Loucy (cell line): ENCODE data around the gene PI4KA.

Experiments used
- H2AFZ ChIP-seq: fragments of 200-600 bp; sonication (generic); 2 replicates; pipeline ENCODE4 v1.6.0; 2016; ENCODE audit warnings: antibody characterized with exemption, mild to moderate bottlenecking, low read length, moderate library complexity
- H3F3A ChIP-seq: fragments of 200-600 bp; 2 replicates; pipeline ENCODE4 v1.6.0; 2016; ENCODE audit warnings: antibody characterized with exemption, low read depth, mild to moderate bottlenecking
- H3K27me3 ChIP-seq: fragments of 200-600 bp; sonication (generic); 2 replicates; pipeline ENCODE4 v1.6.1; 2014; ENCODE audit warnings: low read length, mild to moderate bottlenecking; ENCODE audit not compliant: insufficient read depth, poor library complexity, severe bottlenecking
- H3K36me3 ChIP-seq: fragments of 200-600 bp; sonication (generic); 2 replicates; pipeline ENCODE4 v1.6.1; 2016; ENCODE audit warnings: low read length; ENCODE audit not compliant: insufficient read depth
- H3K4me1 ChIP-seq: fragments of 200-600 bp; sonication (generic); 2 replicates; pipeline ENCODE4 v1.5.1; 2014; ENCODE audit warnings: low read length, mild to moderate bottlenecking; ENCODE audit not compliant: insufficient read depth, poor library complexity, severe bottlenecking
- H3K4me2 ChIP-seq: fragments of 200-600 bp; sonication (generic); 2 replicates; pipeline ENCODE4 v1.6.0; 2014; ENCODE audit warnings: antibody characterized with exemption, low read length, low read depth, mild to moderate bottlenecking; ENCODE audit not compliant: poor library complexity, severe bottlenecking
- H3K4me3 ChIP-seq: fragments of 200-600 bp; sonication (generic); 2 replicates; pipeline ENCODE4 v1.5.1; 2014; ENCODE audit warnings: low read length, mild to moderate bottlenecking, mixed read lengths; ENCODE audit not compliant: poor library complexity, severe bottlenecking
- H3K79me2 ChIP-seq: fragments of 200-600 bp; sonication (generic); 2 replicates; pipeline ENCODE4 v1.6.1; 2014; ENCODE audit warnings: low read length; ENCODE audit not compliant: insufficient read depth
- H3K9ac ChIP-seq: fragments of 200-600 bp; sonication (generic); 2 replicates; pipeline ENCODE4 v1.6.0; 2014; ENCODE audit warnings: mild to moderate bottlenecking, low read depth, low read length, moderate library complexity; ENCODE audit not compliant: poor library complexity, severe bottlenecking
- H3K9me2 ChIP-seq: fragments of 200-600 bp; sonication (generic); replicated peaks from 2 replicates; pipeline ENCODE4 v1.6.1; 2016; ENCODE audit warnings: low read depth, low read length, mixed read lengths
- H3K9me3 ChIP-seq: fragments of 200-600 bp; sonication (generic); 2 replicates; pipeline ENCODE4 v1.6.1; 2014; ENCODE audit warnings: mild to moderate bottlenecking, antibody characterized with exemption, low read length, low read depth; ENCODE audit not compliant: insufficient read depth
- H4K20me1 ChIP-seq: fragments of 200-600 bp; sonication (generic); 2 replicates; pipeline ENCODE4 v1.6.0; 2014; ENCODE audit warnings: antibody characterized with exemption, low read length, mild to moderate bottlenecking; ENCODE audit not compliant: insufficient read depth, poor library complexity, severe bottlenecking
- CTCF ChIP-seq: fragments of 200-600 bp; sonication (generic); conservative IDR thresholded peaks from 2 replicates; pipeline ENCODE4 v1.5.1; 2014; ENCODE audit warnings: mild to moderate bottlenecking, antibody characterized with exemption, low read length
- EZH2phosphoT487 ChIP-seq: fragments of 200-600 bp; IDR thresholded peaks from 2 replicates; pipeline ENCODE4 v1.6.1; 2018; ENCODE audit warnings: antibody characterized with exemption, mild to moderate bottlenecking, moderate library complexity, borderline replicate concordance

The PI4KA gene

GRCh38 chr22:20786536-20786979, 72.1 kb downstream of the PI4KA start:
- Histone ChIP-seq H3K4me1 (no peaks in the 10 kb centered on the region), H3F3A (no peaks in the 10 kb centered on the region), H3K9me3 (no peaks in the 10 kb centered on the region), H3K27me3 (no peaks in the 10 kb centered on the region), H3K4me3 (no peak overlapping the region), H3K36me3 (peaks cover 34% of the 10 kb centered on the region; the same call in 1 of the 2 replicates), H4K20me1 (no peaks in the 10 kb centered on the region), H3K4me2 (no peak overlapping the region), H3K9ac (no peak overlapping the region), H2AFZ (no peak overlapping the region), H3K79me2 (no peaks in the 10 kb centered on the region), H3K9me2 (no peaks in the 10 kb centered on the region)
- TF ChIP-seq CTCF: no peak
- TF ChIP-seq EZH2phosphoT487: no peak

- Histone ChIP-seq H3K36me3 (peaks cover 30% of the 10 kb centered on the region; the same call in 1 of the 2 replicates), H3K4me2 (no peak overlapping the region), H2AFZ (no peak overlapping the region), H3K27me3 (no peaks in the 10 kb centered on the region), H3F3A (no peaks in the 10 kb centered on the region), H3K9me2 (no peaks in the 10 kb centered on the region), H3K9ac (no peak overlapping the region), H4K20me1 (no peaks in the 10 kb centered on the region), H3K79me2 (no peaks in the 10 kb centered on the region), H3K4me3 (no peak overlapping the region), H3K9me3 (no peaks in the 10 kb centered on the region), H3K4me1 (no peaks in the 10 kb centered on the region)
- TF ChIP-seq EZH2phosphoT487: no peak
- no peak for TF ChIP-seq CTCF
These were observed 72.6 kb downstream of the PI4KA start for GRCh38 chr22:20786048-20786447.

GRCh38 chr22:20785415-20785814, 73.2 kb downstream of the PI4KA start:
- Histone ChIP-seq H3K4me2 (no peak overlapping the region), H3K4me1 (no peaks in the 10 kb centered on the region), H3K9me3 (no peaks in the 10 kb centered on the region), H3K27me3 (no peaks in the 10 kb centered on the region), H3F3A (no peaks in the 10 kb centered on the region), H3K79me2 (no peaks in the 10 kb centered on the region), H4K20me1 (no peaks in the 10 kb centered on the region), H3K4me3 (no peak overlapping the region), H2AFZ (no peak overlapping the region), H3K9me2 (no peaks in the 10 kb centered on the region), H3K9ac (no peak overlapping the region), H3K36me3 (peaks cover 27% of the 10 kb centered on the region; the same call in 1 of the 2 replicates)
- no peak for TF ChIP-seq CTCF
- TF ChIP-seq EZH2phosphoT487: no peak
